ENCODE measurements around the gene VTA1.

DNA sequence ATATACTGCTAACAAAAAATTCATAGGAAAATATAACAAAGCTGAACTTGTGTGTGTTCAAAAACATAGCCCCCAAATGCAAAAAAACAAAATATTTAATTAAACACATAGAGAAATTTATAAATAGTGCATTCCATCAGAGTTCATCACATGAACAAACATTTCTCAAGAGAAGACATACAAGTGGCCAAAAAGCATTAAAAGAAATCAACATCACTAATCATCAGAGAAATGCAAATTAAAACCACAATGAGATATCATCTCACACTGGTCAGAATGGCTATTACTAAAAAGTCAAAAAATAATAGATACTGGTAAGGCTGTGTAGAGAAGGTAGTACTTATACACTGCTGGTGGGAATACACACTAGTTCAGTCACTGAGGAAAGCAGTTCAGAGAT, 115.2 kb downstream of the VTA1 start:
- TF ChIP-seq POLR2A (IDR thresholded peaks at IDR 0.05; ENCODE audit: low read length) (no peak), GATA1 (IDR thresholded peaks at IDR 0.05; ENCODE audit: low read depth, low read length) (no peak)

Measured in erythroblast (primary cell).